CD14-positive monocyte (primary cell): ENCODE data around the gene LARP1B. TPM values are rescaled to one million over a fixed set of nuclear protein-coding genes. Genes with fewer than 3 reads are reported as not detected.

Experiments
- DNase-seq, 3 donors: peaks; one replicate each; pipeline ENCODE4 v3.0.0-alpha.2; 2011 to 2022
- H2AFZ ChIP-seq: 2 replicates; pipeline ENCODE4 v1.6.0; 2012; ENCODE audit warnings: mild to moderate bottlenecking, low read depth, low read length, inconsistent platforms; ENCODE audit not compliant: insufficient read depth, poor library complexity, severe bottlenecking
- H3K27ac ChIP-seq, 2 donors: 1 replicate in 1 of 2; 2 replicates in 1 of 2; pipeline ENCODE4 v1.5.1; 2012 to 2013; ENCODE audit warnings: low read length in 2 of 2, control low read depth in 1 of 2, inconsistent platforms in 1 of 2, low read depth in 1 of 2, mild to moderate bottlenecking in 1 of 2
- H3K27me3 ChIP-seq, 2 donors: one replicate each; pipeline versions ENCODE4 v1.6.0 to v1.6.1; 2011 to 2013; ENCODE audit warnings: low read length in 2 of 2; ENCODE audit not compliant: control insufficient read depth in 2 of 2, insufficient read depth in 2 of 2
- H3K36me3 ChIP-seq, 2 donors: replicated peaks in 1 of 2; 1 replicate in 1 of 2; 2 replicates in 1 of 2; pipeline versions ENCODE4 v1.5.1 to v1.6.1; 2012 to 2013; ENCODE audit warnings: low read length in 2 of 2, control low read depth in 1 of 2, inconsistent platforms in 1 of 2, mild to moderate bottlenecking in 1 of 2; ENCODE audit not compliant: insufficient read depth in 2 of 2, control insufficient read depth in 1 of 2
- H3K4me1 ChIP-seq, 2 donors: 1 replicate in 1 of 2; 2 replicates in 1 of 2; pipeline versions ENCODE4 v1.5.1 to v1.6.1; 2012 to 2013; ENCODE audit warnings: low read length in 2 of 2, control low read depth in 1 of 2, inconsistent platforms in 1 of 2, mild to moderate bottlenecking in 1 of 2, moderate library complexity in 1 of 2; ENCODE audit not compliant: insufficient read depth in 2 of 2, control insufficient read depth in 1 of 2
- H3K4me2 ChIP-seq: replicated peaks from 2 replicates; pipeline ENCODE3; 2012; ENCODE audit warnings: low read length, moderate library complexity, mild to moderate bottlenecking; ENCODE audit not compliant: poor library complexity, severe bottlenecking; ENCODE audit errors: extremely low read depth
- H3K4me3 ChIP-seq, 3 experiments: fragments of 200-600 bp in 1 of 3; sonication (generic) in 1 of 3; replicated peaks in 1 of 3; 1 replicate in 2 of 3; 2 replicates in 1 of 3; pipeline ENCODE4 v1.5.1; 2011 to 2013; ENCODE audit warnings: low read length in 3 of 3, mild to moderate bottlenecking in 3 of 3, control low read depth in 2 of 3, low read depth in 2 of 3, inconsistent platforms in 1 of 3, moderate library complexity in 1 of 3
- H3K79me2 ChIP-seq: 2 replicates; pipeline ENCODE4 v1.6.0; 2012; ENCODE audit warnings: mild to moderate bottlenecking, control low read depth, inconsistent platforms, low read length, moderate library complexity; ENCODE audit not compliant: insufficient read depth
- H3K9ac ChIP-seq: 2 replicates; pipeline ENCODE4 v1.6.0; 2017; ENCODE audit warnings: low read length, mild to moderate bottlenecking; ENCODE audit not compliant: insufficient read depth, poor library complexity, severe bottlenecking
- H3K9me3 ChIP-seq, 2 donors: replicated peaks in 1 of 2; 1 replicate in 1 of 2; 2 replicates in 1 of 2; pipeline versions ENCODE4 v1.5.1 to v1.6.1; 2012 to 2013; ENCODE audit warnings: low read length in 2 of 2, control low read depth in 1 of 2; ENCODE audit not compliant: control insufficient read depth in 1 of 2, insufficient read depth in 1 of 2
- H4K20me1 ChIP-seq: 2 replicates; pipeline ENCODE4 v1.6.0; 2012; ENCODE audit warnings: mild to moderate bottlenecking, low read length, control low read depth, moderate library complexity; ENCODE audit not compliant: insufficient read depth
- H3K27ac Mint-ChIP-seq, 7 donors: one replicate each; pipeline ENCODE4 v1.8.0; 2020; ENCODE audit warnings: mild to moderate bottlenecking in 7 of 7, mixed read lengths in 7 of 7, moderate library complexity in 6 of 7, inconsistent platforms in 2 of 7
- H3K27me3 Mint-ChIP-seq, 3 donors: one replicate each; pipeline ENCODE4 v1.8.0; 2021 to 2022; ENCODE audit warnings: low read depth in 3 of 3, mild to moderate bottlenecking in 3 of 3, mixed read lengths in 3 of 3, moderate library complexity in 3 of 3, inconsistent platforms in 1 of 3
- H3K36me3 Mint-ChIP-seq, 2 donors: one replicate each; pipeline ENCODE4 v1.8.0; 2020; ENCODE audit warnings: mixed read lengths in 2 of 2, inconsistent platforms in 1 of 2, mild to moderate bottlenecking in 1 of 2
- H3K4me1 Mint-ChIP-seq: one replicate; pipeline ENCODE4 v1.8.0; 2020; ENCODE audit warnings: mild to moderate bottlenecking, mixed read lengths
- H3K4me3 Mint-ChIP-seq, 2 donors: one replicate each; pipeline ENCODE4 v1.8.0; 2020; ENCODE audit warnings: mild to moderate bottlenecking in 2 of 2, mixed read lengths in 2 of 2, moderate library complexity in 1 of 2
- H3K9me3 Mint-ChIP-seq, 7 donors: one replicate each; pipeline ENCODE4 v1.8.0; 2020 to 2022; ENCODE audit warnings: mixed read lengths in 7 of 7, mild to moderate bottlenecking in 6 of 7, moderate library complexity in 6 of 7, inconsistent platforms in 2 of 7
- CTCF ChIP-seq: fragments of 200-600 bp; IDR thresholded peaks from one replicate; pipeline ENCODE4 v1.8.0; 2022; ENCODE audit warnings: antibody characterized with exemption, mild to moderate bottlenecking
- WGBS: methylation state at CpG from one replicate; pipeline ENCODE4 v1.1.5; 2013; ENCODE audit warnings: missing lambda C conversion rate; ENCODE audit not compliant: insufficient coverage; 5-methylcytosine and 5-hydroxymethylcytosine counted together
- intact Hi-C, 2 donors: fragments of 100-400 bp; cut with micrococcal nuclease; formaldehyde crosslinking; loops; one replicate each; pipeline versions ENCODE4 v1.15.0 to v1.15.1; 2023
- polyA plus RNA-seq, 3 donors: library from polyadenylated mRNA; depleted of rRNA in 1 of 3; unstranded in 2 of 3; stranded (reverse) in 1 of 3; fragments of 300-500 nt in 2 of 3; fragments of >200 nt in 1 of 3; fragmentation: Illumina TruSeq in 2 of 3; gene quantifications; 1 replicate in 2 of 3; 2 replicates in 1 of 3; pipeline ENCODE4 v1.2.3, GENCODE V29; 2012 to 2021

LARP1B gene
- polyA plus RNA-seq, 3 donors = 3.0 to 5.7 (median 3.7) TPM

- H3K4me2 ChIP-seq = no peak overlapping the region
- H3K27me3 ChIP-seq = no peaks in the 10 kb centered on the region
- H3K4me3 ChIP-seq = no peak overlapping the region
- H3K9me3 Mint-ChIP-seq = peaks cover 6 to 23% (median 13%) of the 10 kb centered on the region in 7 donors
- H3K36me3 Mint-ChIP-seq = no peaks in the 10 kb centered on the region
- no peak for DNase-seq
- peaks cover 0 to 18% of the 10 kb centered on the region in 2 donors for H3K9me3 ChIP-seq
- no peak overlapping the region for H3K4me3 Mint-ChIP-seq
- no peaks in the 10 kb centered on the region for H3K36me3 ChIP-seq
- no peaks in the 10 kb centered on the region for H3K4me1 Mint-ChIP-seq
- WGBS = 85% methylated on average over 3 of the region's 3 CpGs
- H4K20me1 ChIP-seq = no peaks in the 10 kb centered on the region
- H3K27me3 Mint-ChIP-seq = no peaks in the 10 kb centered on the region
- no peaks in the 10 kb centered on the region for H3K79me2 ChIP-seq
- no peaks in the 10 kb centered on the region for H3K4me1 ChIP-seq
- H3K27ac Mint-ChIP-seq = no peak overlapping the region
- H3K9ac ChIP-seq = no peak overlapping the region
- intact Hi-C loops = no loop called here
- H2AFZ ChIP-seq = no peak overlapping the region
- no peak for TF ChIP-seq CTCF
- H3K27ac ChIP-seq = no peak overlapping the region
Measured at GRCh38 chr4:128241425-128241913, 180.4 kb downstream of the LARP1B start.

GRCh38 chr4:128241981-128242380 lies 180.9 kb downstream of the LARP1B start:
- no peak overlapping the region for H3K9ac ChIP-seq
- H3K36me3 ChIP-seq = no peaks in the 10 kb centered on the region
- TF ChIP-seq CTCF = no peak
- H3K4me3 ChIP-seq = no peak overlapping the region
- no peaks in the 10 kb centered on the region for H3K4me1 ChIP-seq
- H3K27ac ChIP-seq = no peak overlapping the region
- intact Hi-C loops = no loop called here
- H3K9me3 Mint-ChIP-seq = peaks cover 6 to 25% (median 17%) of the 10 kb centered on the region in 7 donors
- no peak overlapping the region for H2AFZ ChIP-seq
- DNase-seq = no peak
- H3K4me2 ChIP-seq = no peak overlapping the region
- H4K20me1 ChIP-seq = no peaks in the 10 kb centered on the region
- H3K27ac Mint-ChIP-seq = no peak overlapping the region
- no peaks in the 10 kb centered on the region for H3K4me1 Mint-ChIP-seq
- H3K4me3 Mint-ChIP-seq = no peak overlapping the region
- 86% methylated on average over 2 of the region's 3 CpGs for WGBS
- no peaks in the 10 kb centered on the region for H3K27me3 Mint-ChIP-seq
- H3K79me2 ChIP-seq = no peaks in the 10 kb centered on the region
- no peaks in the 10 kb centered on the region for H3K36me3 Mint-ChIP-seq
- no peaks in the 10 kb centered on the region for H3K27me3 ChIP-seq
- H3K9me3 ChIP-seq = peaks cover 0 to 18% of the 10 kb centered on the region in 2 donors
